MM.1S (cell line): ENCODE data around the gene HDLBP.

Experiments
- DNase-seq: peaks from one replicate; pipeline ENCODE4 v3.0.0-alpha.2; 2015
- H2AFZ ChIP-seq: fragments of 300-600 bp; sonication (generic); 2 replicates; pipeline ENCODE4 v1.6.0; 2016; ENCODE audit warnings: antibody characterized with exemption, low read length
- H3F3A ChIP-seq: fragments of 300-600 bp; sonication (generic); 2 replicates; pipeline ENCODE4 v1.6.1; 2016; ENCODE audit warnings: mild to moderate bottlenecking, antibody characterized with exemption, low read length, moderate library complexity, mixed read lengths; ENCODE audit not compliant: insufficient read depth
- H3K27ac ChIP-seq: fragments of 300-600 bp; sonication (generic); 2 replicates; pipeline ENCODE4 v1.5.1; 2016; ENCODE audit warnings: mild to moderate bottlenecking, low read length
- H3K27me3 ChIP-seq: fragments of 300-600 bp; sonication (generic); replicated peaks from 2 replicates; pipeline ENCODE4 v1.6.0; 2016; ENCODE audit warnings: low read length; ENCODE audit not compliant: insufficient read depth
- H3K36me3 ChIP-seq: fragments of 300-600 bp; sonication (generic); replicated peaks from 2 replicates; pipeline ENCODE4 v1.6.1; 2016; ENCODE audit warnings: mild to moderate bottlenecking, low read length, mixed read lengths; ENCODE audit not compliant: insufficient read depth
- H3K4me1 ChIP-seq: fragments of 300-600 bp; sonication (generic); 2 replicates; pipeline ENCODE4 v1.6.1; 2016; ENCODE audit warnings: low read length, mixed read lengths
- H3K4me2 ChIP-seq: fragments of 300-600 bp; sonication (generic); 2 replicates; pipeline ENCODE4 v1.6.0; 2016; ENCODE audit warnings: low read depth, low read length
- H3K4me3 ChIP-seq: fragments of 300-600 bp; sonication (generic); 2 replicates; pipeline ENCODE4 v1.5.1; 2016; ENCODE audit warnings: low read length, mixed read lengths
- H3K79me2 ChIP-seq: fragments of 300-600 bp; sonication (generic); 2 replicates; pipeline ENCODE4 v1.6.1; 2016; ENCODE audit warnings: mixed run types, low read length, mixed read lengths
- H3K9ac ChIP-seq: fragments of 300-600 bp; sonication (generic); 2 replicates; pipeline ENCODE4 v1.6.1; 2016; ENCODE audit warnings: low read length, mixed read lengths
- H3K9me2 ChIP-seq: fragments of 300-600 bp; sonication (generic); replicated peaks from 2 replicates; pipeline ENCODE4 v1.6.1; 2016; ENCODE audit warnings: mild to moderate bottlenecking, low read length, mixed read lengths; ENCODE audit not compliant: insufficient read depth
- H3K9me3 ChIP-seq: fragments of 300-600 bp; sonication (generic); replicated peaks from 2 replicates; pipeline ENCODE4 v1.6.1; 2016; ENCODE audit warnings: mild to moderate bottlenecking, low read length, mixed read lengths; ENCODE audit not compliant: insufficient read depth
- H4K20me1 ChIP-seq: fragments of 300-600 bp; sonication (generic); 2 replicates; pipeline ENCODE4 v1.6.1; 2016; ENCODE audit warnings: mild to moderate bottlenecking, low read length, moderate library complexity, mixed read lengths; ENCODE audit not compliant: insufficient read depth
- CTCF ChIP-seq: fragments of 300-600 bp; sonication (generic); IDR thresholded peaks from 2 replicates; pipeline ENCODE4 v1.5.1; 2016; ENCODE audit warnings: antibody characterized with exemption, low read length, mixed read lengths
- EZH2 ChIP-seq: fragments of 300-600 bp; sonication (generic); optimal IDR thresholded peaks from 2 replicates; pipeline ENCODE3; 2017; ENCODE audit warnings: low read depth, mild to moderate bottlenecking, antibody characterized with exemption, low read length, mixed read lengths
- EZH2phosphoT487 ChIP-seq: fragments of 300-600 bp; sonication (generic); IDR thresholded peaks from 2 replicates; pipeline ENCODE4 v1.6.1; 2018; ENCODE audit warnings: antibody characterized with exemption, low read length

The HDLBP gene

GRCh38 chr2:241352227-241352626 is 36.8 kb upstream of the HDLBP start:
- Histone ChIP-seq H3K9me3 (no peaks in the 10 kb centered on the region), H3K4me1 (peaks cover 6% of the 10 kb centered on the region; the same call in 1 of the 2 replicates), H2AFZ (no peak overlapping the region), H3K36me3 (no peaks in the 10 kb centered on the region), H3K9ac (no peak overlapping the region), H3K79me2 (peaks cover 10% of the 10 kb centered on the region), H3K4me2 (no peak overlapping the region), H3K27ac (no peak overlapping the region), H3K9me2 (no peaks in the 10 kb centered on the region), H3F3A (peaks cover 10% of the 10 kb centered on the region), H3K27me3 (no peaks in the 10 kb centered on the region), H4K20me1 (no peaks in the 10 kb centered on the region), H3K4me3 (no peak overlapping the region)
- no peak for DNase-seq
- TF ChIP-seq CTCF: no peak
- no peak for TF ChIP-seq EZH2
- TF ChIP-seq EZH2phosphoT487: no peak

- Histone ChIP-seq H3K27ac (no peak overlapping the region), H3F3A (peaks cover 9% of the 10 kb centered on the region), H3K27me3 (no peaks in the 10 kb centered on the region), H4K20me1 (no peaks in the 10 kb centered on the region), H3K4me2 (no peak overlapping the region), H3K79me2 (peaks cover 5% of the 10 kb centered on the region), H3K9ac (no peak overlapping the region), H3K9me2 (no peaks in the 10 kb centered on the region), H2AFZ (no peak overlapping the region), H3K9me3 (no peaks in the 10 kb centered on the region), H3K4me3 (no peak overlapping the region), H3K36me3 (no peaks in the 10 kb centered on the region), H3K4me1 (peaks cover 6% of the 10 kb centered on the region; the same call in 1 of the 2 replicates)
- no peak for DNase-seq
- TF ChIP-seq EZH2 (no peak), EZH2phosphoT487 (no peak), CTCF (no peak)
These were observed 36.2 kb upstream of the HDLBP start for GRCh38 chr2:241351640-241352031.

GRCh38 chr2:241350878-241351639 is 35.6 kb upstream of the HDLBP start:
- Histone ChIP-seq H4K20me1 (no peaks in the 10 kb centered on the region), H3K9me3 (no peaks in the 10 kb centered on the region), H3K9me2 (no peaks in the 10 kb centered on the region), H2AFZ (no peak overlapping the region), H3K4me2 (no peak overlapping the region), H3K79me2 (no peaks in the 10 kb centered on the region), H3F3A (peaks cover 9% of the 10 kb centered on the region), H3K9ac (no peak overlapping the region), H3K36me3 (no peaks in the 10 kb centered on the region; the same call in 1 of the 2 replicates), H3K4me1 (peaks cover 6% of the 10 kb centered on the region; the same call in 1 of the 2 replicates), H3K27ac (no peak overlapping the region), H3K4me3 (no peak overlapping the region), H3K27me3 (no peaks in the 10 kb centered on the region)
- DNase-seq: no peak
- TF ChIP-seq EZH2: no peak
- TF ChIP-seq CTCF: no peak
- no peak for TF ChIP-seq EZH2phosphoT487
